ENCODE data around the gene SEC31A. TPM values are rescaled to one million over a fixed set of nuclear protein-coding genes. Genes with fewer than 3 reads are reported as not detected.

Gene SEC31A
- total and polyA plus RNA-seq, 2 donors = 109 to 522 TPM

DNA sequence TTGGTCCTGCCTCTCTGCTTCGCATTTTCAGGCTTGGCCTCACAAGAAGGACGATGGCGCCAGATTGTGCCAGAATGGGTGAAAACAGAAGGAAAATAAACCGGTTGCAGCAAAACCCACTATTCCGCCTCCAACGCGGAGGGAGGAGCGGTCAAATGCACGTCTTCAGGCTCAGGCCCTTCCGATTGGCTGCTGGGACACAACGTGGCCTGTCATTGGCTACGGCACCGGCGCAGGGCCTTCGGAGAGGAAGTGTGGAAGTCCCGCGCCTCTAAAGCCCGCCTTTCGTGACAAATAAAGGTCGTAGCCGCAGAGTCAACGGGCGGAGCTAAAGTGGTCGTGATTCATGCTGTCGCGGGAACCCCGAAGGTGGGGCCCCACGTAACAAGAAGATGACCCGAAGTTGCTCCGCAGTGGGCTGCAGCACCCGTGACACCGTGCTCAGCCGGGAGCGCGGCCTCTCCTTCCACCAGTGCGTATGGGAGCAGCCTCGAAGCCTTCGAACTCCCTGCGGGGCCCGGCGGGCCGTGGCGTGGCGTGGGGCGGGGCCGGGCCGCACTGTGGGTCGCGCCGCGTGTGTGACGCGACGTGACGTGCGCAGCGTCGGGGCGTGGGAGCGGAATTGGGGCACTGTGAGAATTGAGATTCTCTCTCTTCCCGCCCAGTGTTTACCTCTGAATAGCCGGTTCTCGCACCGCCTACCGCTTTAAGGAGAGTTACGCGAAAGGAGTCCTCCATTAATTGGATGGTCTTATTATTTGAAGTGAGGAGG lies 9.6 kb upstream of the SEC31A start, which contains the start of gene THAP9:
THAP9 (plus strand) TSS at position 325 of the 772 bp plus-strand sequence; CDS start at position 393, 68 bp downstream.
- DNase-seq (ENCODE audit: extremely low spot score) = peak; percentile 99
- Histone ChIP-seq H3K27ac (ENCODE audit: low read depth) (peak within 1 kb of the TSS; percentile 99), H3K36me3 (ENCODE audit: insufficient read depth) (no peaks in the 10 kb centered on the region), H3K4me3 (ENCODE audit: low read depth, low read length) (peak within 1 kb of the TSS; percentile 65), H3K4me1 (ENCODE audit: insufficient read depth) (no peaks in the 10 kb centered on the region)
- under 1% methylated on average over 67 of the region's 67 CpGs for WGBS

DNA sequence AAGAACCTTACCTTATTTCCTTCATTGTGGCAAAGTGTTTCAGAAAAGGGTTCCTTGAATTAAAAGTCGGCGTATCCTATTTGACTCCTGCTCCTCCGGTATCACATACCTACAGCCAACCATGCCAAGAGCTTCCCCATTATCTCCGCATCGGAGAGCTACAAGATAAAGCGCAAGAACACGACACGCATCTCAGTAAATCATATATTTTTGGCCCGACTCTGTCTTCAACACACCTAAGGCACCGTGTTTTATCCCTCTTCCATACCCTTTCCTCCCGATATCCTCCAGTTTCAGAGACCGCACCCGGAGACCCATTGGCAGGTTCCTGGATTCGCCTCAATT lies 9.1 kb upstream of the SEC31A start:
- Histone ChIP-seq H3K4me1 (ENCODE audit: insufficient read depth) (no peaks in the 10 kb centered on the region), H3K36me3 (ENCODE audit: insufficient read depth) (no peaks in the 10 kb centered on the region), H3K4me3 (ENCODE audit: low read depth, low read length) (peak overlapping the region; percentile 65), H3K27ac (ENCODE audit: low read depth) (peak overlapping the region; percentile 93)
- DNase-seq (ENCODE audit: extremely low spot score) = no peak
- under 1% methylated on average over 14 of the region's 14 CpGs for WGBS

DNA sequence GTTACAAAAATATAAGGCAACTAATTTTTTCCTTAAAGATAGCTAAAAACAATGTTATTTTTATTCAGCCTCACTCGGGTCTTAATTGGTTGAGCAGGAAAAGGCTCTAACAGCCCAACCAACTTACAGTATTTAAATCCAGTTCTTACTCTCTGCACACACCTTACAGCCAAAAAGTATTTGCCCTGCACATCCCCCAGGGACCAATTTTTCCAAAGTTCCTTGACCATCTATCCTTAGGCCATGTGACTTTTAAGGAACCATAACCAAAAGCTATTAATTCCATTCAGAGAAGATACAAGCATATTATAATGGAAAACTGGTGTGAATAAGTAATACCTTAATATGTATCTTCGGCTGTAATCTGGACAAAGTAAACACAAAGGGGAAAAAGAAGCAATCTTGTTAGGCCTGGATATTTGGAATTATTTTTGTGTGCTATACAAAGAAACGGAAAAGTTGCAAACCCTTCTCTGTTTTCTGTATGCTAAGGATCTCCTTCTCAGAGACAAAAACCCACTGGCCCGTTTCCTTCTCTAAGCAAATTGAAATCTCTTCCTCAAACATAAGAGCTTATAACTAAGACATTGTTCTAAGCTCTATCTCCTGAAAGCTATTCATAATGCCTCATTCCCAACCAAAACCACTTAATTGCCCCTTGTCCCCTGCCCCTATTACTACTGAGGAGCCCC lies 8.6 kb upstream of the SEC31A start:
- peak overlapping the region; percentile 65 for H3K4me3 ChIP-seq (ENCODE audit: low read depth, low read length)
- no peaks in the 10 kb centered on the region for H3K36me3 ChIP-seq (ENCODE audit: insufficient read depth)
- no peaks in the 10 kb centered on the region for H3K4me1 ChIP-seq (ENCODE audit: insufficient read depth)
- under 1% methylated on average over 4 of the region's 4 CpGs for WGBS
- no peak for DNase-seq (ENCODE audit: extremely low spot score)
- H3K27ac ChIP-seq (ENCODE audit: low read depth) = peak overlapping the region; percentile 93

DNA sequence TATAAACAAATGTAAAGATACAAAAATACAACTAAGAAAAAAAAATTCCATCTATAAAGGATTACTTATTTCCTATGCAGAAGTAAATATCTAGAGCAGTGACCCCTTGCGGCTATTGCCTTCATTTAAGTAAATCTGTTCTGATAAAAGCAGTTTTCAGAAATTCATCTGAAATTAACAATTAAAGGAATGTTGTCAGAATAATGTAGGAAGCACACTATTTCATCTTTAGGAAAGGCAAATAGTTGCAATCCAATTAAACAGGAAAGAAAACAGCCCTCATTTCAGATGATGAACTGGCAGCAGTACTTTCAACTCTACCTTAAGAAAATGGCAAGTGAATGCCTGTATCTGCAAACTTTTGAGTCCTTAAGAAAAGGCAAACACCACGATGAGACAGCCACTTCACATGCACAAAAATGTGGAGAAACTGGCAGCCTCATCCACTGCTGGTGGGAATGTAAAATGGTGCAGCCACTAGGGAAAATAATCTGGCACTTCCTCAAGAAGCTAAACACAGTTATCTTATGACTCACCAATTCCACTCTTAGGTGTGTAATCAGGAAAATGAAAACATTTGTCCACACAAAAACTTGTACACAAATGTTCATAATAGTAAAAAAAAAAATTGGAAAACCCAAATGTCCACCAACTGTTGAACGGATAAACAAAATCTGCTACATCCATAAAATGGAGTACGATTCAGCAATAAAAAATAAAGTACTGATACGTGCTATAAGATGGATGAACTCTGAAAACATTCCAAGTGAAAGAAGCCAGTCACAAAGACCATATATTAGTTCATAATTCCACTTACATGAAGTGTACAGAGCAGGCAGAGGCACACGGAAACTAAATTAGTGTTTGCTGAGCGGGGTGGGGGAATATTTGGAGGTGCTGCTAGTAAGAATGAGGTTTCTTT lies 7.6 kb upstream of the SEC31A start:
- H3K4me1 ChIP-seq (ENCODE audit: insufficient read depth) = no peaks in the 10 kb centered on the region
- no peak overlapping the region for H3K4me3 ChIP-seq (ENCODE audit: low read depth, low read length)
- 48% methylated on average over 7 of the region's 7 CpGs for WGBS
- no peak for DNase-seq (ENCODE audit: extremely low spot score)
- H3K36me3 ChIP-seq (ENCODE audit: insufficient read depth) = no peaks in the 10 kb centered on the region
- H3K27ac ChIP-seq (ENCODE audit: low read depth) = no peak overlapping the region

DNA sequence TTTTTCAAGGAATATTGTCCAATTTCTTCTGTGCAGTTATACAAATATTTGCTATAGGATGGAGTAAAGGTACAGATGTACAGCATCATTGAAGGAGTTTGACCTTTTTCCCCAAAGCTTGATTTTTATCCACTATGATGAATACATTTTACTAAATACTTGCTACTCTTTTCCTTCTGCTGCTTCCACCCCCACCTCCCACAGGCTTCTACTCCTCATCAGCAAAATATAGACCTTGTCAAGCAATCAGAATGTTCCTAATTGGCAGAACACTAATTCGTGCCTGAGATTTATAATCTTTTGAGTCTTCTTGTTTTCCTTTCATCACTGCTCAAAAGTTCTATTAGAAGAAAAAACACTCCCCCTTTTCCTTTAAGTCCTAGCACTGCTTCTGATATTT lies 5.8 kb upstream of the SEC31A start:
- WGBS = 87% methylated on average over 1 of the region's 1 CpG
- no peaks in the 10 kb centered on the region for H3K36me3 ChIP-seq (ENCODE audit: insufficient read depth)
- no peak overlapping the region for H3K27ac ChIP-seq (ENCODE audit: low read depth)
- DNase-seq (ENCODE audit: extremely low spot score) = no peak
- H3K4me1 ChIP-seq (ENCODE audit: insufficient read depth) = no peaks in the 10 kb centered on the region
- no peak overlapping the region for H3K4me3 ChIP-seq (ENCODE audit: low read depth, low read length)

DNA sequence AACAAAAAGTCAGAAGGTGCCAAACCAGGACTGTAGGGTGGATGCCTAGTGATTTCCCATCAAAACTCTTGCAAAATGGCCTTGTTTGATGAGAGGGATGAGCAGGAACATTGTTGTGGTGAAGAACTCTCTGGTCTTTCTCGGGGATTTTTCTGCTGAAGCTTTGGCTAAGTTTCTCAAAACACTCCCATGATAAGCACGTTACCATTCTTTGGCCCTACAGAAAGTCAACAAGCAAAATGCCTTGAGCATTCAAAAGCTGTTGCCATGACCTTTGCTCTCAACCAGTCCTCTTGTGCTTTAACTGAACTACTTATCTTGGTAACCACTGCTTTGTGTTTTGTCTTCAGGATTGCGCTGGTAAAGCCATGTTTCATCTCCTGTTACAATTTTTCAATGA lies 3.0 kb upstream of the SEC31A start:
- DNase-seq (ENCODE audit: extremely low spot score) = no peak
- no peaks in the 10 kb centered on the region for H3K4me1 ChIP-seq (ENCODE audit: insufficient read depth)
- no peaks in the 10 kb centered on the region for H3K36me3 ChIP-seq (ENCODE audit: insufficient read depth)
- no peak overlapping the region for H3K27ac ChIP-seq (ENCODE audit: low read depth)
- no peak overlapping the region for H3K4me3 ChIP-seq (ENCODE audit: low read depth, low read length)
- WGBS = 89% methylated on average over 3 of the region's 3 CpGs

DNA sequence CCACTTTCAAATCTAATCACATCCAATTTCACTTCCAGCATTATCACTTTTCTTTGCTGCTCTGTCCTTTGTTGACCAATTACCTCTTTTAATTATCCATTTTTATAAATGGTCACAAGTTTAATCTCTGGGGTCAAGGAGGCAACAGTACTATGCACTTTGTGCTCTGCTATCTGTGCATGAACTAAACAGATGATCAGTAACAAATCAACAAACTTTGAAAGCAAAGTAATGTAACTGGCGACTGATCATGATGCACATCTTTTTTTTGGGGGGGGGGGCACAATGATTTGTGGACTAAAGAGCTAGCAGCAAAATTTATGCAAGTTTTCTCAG lies 1.5 kb upstream of the SEC31A start:
- WGBS = 66% methylated on average over 1 of the region's 1 CpG
- no peak overlapping the region for H3K27ac ChIP-seq (ENCODE audit: low read depth)
- H3K4me3 ChIP-seq (ENCODE audit: low read depth, low read length) = no peak overlapping the region
- DNase-seq (ENCODE audit: extremely low spot score) = no peak
- no peaks in the 10 kb centered on the region for H3K4me1 ChIP-seq (ENCODE audit: insufficient read depth)
- no peaks in the 10 kb centered on the region for H3K36me3 ChIP-seq (ENCODE audit: insufficient read depth)

DNA sequence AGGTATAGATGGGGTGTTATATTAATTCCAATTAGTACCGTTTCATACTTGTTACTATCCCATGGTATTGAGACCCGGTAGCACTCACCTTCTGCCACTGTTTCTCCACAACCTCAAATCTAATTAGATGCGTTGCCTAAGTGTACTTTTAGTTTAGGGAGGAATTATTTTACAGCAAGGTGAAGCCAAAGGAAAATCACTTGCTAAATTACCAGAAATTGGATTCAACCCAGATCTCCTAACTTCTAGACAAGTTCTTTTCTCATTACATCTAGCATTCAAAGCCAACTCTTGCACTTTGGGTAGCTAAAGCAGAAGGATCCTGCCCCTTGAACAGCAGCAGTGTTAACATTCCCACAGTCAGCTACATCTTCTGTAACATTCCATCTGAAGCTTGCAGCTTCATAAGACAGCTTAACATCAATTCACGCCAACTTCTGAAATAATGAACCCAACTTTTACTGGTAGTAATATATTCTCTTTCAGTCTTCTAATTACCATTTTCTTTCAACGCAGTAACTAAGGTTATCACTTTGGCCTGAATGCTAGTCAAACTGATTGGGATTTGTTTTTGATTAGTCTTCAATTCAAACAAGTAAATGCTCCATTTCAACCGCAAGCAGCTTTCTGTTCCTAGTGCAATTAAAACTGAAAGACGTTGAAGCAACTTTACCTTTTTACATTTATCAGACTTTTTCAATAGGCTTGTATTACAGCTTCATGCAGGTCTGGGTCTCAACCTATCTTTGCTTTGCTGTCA lies 934 bp upstream of the SEC31A start:
- WGBS = 27% methylated on average over 7 of the region's 7 CpGs
- Histone ChIP-seq H3K27ac (ENCODE audit: low read depth) (peak overlapping the region; percentile 99), H3K36me3 (ENCODE audit: insufficient read depth) (no peaks in the 10 kb centered on the region), H3K4me1 (ENCODE audit: insufficient read depth) (no peaks in the 10 kb centered on the region), H3K4me3 (ENCODE audit: low read depth, low read length) (peak overlapping the region; percentile 75)
- no peak for DNase-seq (ENCODE audit: extremely low spot score)

DNA sequence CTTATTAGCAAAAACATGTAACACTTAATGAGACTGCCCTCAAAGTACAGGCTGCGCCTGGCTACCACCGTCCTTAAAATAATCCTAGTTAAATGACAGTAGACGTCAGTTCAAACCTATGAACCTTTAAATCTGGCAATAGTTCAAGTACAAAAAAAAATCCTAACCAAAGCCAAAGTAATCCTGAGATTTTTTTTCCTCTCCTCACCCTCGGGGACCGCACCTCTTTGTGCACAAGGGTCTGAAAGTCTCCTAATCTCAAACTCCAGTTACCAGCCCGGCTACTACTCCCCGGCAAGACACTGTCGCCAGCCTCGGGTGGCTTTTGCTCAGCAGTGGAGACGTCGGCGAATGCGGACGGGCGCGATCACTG lies 439 bp downstream of the SEC31A start:
- WGBS = under 1% methylated on average over 16 of the region's 16 CpGs
- Histone ChIP-seq H3K4me3 (ENCODE audit: low read depth, low read length) (peak overlapping the region; percentile 75), H3K27ac (ENCODE audit: low read depth) (peak overlapping the region; percentile 97), H3K4me1 (ENCODE audit: insufficient read depth) (peaks cover 2% of the 10 kb centered on the region), H3K36me3 (ENCODE audit: insufficient read depth) (no peaks in the 10 kb centered on the region)
- peak; percentile 31 for DNase-seq (ENCODE audit: extremely low spot score)

DNA sequence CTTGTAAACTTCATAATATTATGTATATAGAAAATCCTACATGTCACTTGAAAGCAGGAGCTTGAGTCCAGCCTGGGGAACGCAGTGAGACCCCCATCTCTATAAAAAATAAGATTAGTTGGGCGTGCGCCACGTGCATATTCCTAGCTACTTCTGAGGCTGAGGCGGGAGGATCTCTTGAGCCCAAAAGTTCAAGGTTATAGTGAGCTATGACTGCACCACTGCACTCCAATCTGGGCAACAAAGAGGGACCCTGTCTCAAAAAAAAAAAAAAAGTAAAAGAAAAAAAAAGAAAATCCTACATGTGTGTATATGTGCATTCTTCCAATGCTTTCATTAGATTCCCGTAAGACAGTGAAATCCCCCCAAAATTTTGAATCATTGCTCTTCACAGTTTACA lies 1.7 kb downstream of the SEC31A start:
- WGBS = 62% methylated on average over 6 of the region's 6 CpGs
- no peak overlapping the region for H3K27ac ChIP-seq (ENCODE audit: low read depth)
- H3K36me3 ChIP-seq (ENCODE audit: insufficient read depth) = no peaks in the 10 kb centered on the region
- peaks cover 2% of the 10 kb centered on the region for H3K4me1 ChIP-seq (ENCODE audit: insufficient read depth)
- H3K4me3 ChIP-seq (ENCODE audit: low read depth, low read length) = no peak overlapping the region
- DNase-seq (ENCODE audit: extremely low spot score) = no peak

DNA sequence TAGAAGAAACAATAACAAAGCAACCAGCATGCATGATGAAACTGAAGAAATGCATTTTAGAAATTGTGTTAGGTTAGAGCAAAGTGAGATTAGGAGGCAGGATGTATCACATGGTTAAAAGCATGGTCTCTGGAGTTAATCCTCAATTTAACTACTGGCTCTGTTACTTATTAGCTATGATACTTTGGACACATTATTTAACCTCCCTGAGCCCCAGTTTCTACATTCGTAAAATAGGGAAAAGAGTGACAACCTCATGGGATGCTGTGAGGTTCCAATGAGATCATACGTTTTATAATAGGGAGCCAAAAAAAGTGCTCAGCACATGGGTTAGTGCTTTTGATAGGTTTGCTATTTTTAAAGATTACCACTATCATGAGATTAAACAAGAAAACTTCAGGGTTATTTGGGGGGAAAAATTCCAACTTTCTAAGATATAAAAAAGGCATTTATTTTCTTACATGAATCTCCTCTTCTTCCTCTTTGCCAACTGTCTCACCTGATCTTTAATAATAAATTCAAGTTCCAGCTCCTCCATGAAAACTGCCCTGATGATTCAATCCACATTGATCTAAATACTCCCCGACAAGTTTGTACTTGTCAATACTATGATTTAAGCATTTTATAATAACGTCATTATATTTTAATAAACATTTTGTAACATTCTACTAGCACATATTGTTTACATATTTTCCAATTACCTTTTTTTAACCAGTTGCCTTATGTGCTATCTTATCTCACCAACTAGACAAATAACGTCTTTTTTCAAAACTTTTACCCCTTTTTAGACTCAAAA lies 4.6 kb downstream of the SEC31A start:
- Histone ChIP-seq H3K4me1 (ENCODE audit: insufficient read depth) (peaks cover 2% of the 10 kb centered on the region), H3K4me3 (ENCODE audit: low read depth, low read length) (no peak overlapping the region), H3K36me3 (ENCODE audit: insufficient read depth) (no peaks in the 10 kb centered on the region), H3K27ac (ENCODE audit: low read depth) (no peak overlapping the region)
- no peak for DNase-seq (ENCODE audit: extremely low spot score)
- 31% methylated on average over 5 of the region's 5 CpGs for WGBS

DNA sequence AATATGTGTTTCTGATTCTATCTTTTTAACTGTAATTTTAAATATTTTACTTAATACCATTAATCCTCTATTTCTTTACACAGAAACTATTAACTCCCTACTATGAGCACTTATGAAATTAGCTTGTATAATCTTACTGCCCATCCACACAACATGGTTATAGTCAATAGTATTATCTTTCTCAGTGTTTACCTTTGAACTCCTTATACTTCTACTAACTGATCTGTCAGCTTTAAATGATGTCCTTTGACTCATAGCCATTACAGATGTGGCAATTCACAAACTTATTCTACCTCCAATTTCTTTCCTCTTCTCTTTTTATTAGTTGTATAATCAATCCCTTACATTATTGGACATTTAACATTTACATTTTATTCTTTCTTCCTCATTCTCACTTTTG lies 5.5 kb downstream of the SEC31A start:
- Histone ChIP-seq H3K4me1 (ENCODE audit: insufficient read depth) (peaks cover 2% of the 10 kb centered on the region), H3K36me3 (ENCODE audit: insufficient read depth) (no peaks in the 10 kb centered on the region), H3K27ac (ENCODE audit: low read depth) (no peak overlapping the region), H3K4me3 (ENCODE audit: low read depth, low read length) (no peak overlapping the region)
- no peak for DNase-seq (ENCODE audit: extremely low spot score)

Measured in urinary bladder (tissue), 4 donors.